GM13977 (cell line): ENCODE data around the gene IFFO2.

Source experiments
- DNase-seq: peaks from one replicate; pipeline ENCODE4 v3.0.0; 2012; ENCODE audit warnings: low spot score
- in situ Hi-C: fragments of 300-500 bp; cut with MboI; formaldehyde crosslinking; loops from one replicate; pipeline ENCODE4 v1.12.0; 2022; ENCODE audit warnings: low sequenced_read_pairs, low pct_unique_long_range_greater_than_20kb, mixed read lengths, inconsistent platforms; ENCODE audit not compliant: unreplicated experiment
- TF ChIP-seq, protein P1 (sequence below): IDR thresholded peaks from 2 replicates; pipeline ENCODE4 v1.5.1; 2012; ENCODE audit warnings: mild to moderate bottlenecking, control low read depth; ENCODE audit not compliant: insufficient read depth; ENCODE audit errors: extremely low read depth, missing control alignments

Gene IFFO2

DNA sequence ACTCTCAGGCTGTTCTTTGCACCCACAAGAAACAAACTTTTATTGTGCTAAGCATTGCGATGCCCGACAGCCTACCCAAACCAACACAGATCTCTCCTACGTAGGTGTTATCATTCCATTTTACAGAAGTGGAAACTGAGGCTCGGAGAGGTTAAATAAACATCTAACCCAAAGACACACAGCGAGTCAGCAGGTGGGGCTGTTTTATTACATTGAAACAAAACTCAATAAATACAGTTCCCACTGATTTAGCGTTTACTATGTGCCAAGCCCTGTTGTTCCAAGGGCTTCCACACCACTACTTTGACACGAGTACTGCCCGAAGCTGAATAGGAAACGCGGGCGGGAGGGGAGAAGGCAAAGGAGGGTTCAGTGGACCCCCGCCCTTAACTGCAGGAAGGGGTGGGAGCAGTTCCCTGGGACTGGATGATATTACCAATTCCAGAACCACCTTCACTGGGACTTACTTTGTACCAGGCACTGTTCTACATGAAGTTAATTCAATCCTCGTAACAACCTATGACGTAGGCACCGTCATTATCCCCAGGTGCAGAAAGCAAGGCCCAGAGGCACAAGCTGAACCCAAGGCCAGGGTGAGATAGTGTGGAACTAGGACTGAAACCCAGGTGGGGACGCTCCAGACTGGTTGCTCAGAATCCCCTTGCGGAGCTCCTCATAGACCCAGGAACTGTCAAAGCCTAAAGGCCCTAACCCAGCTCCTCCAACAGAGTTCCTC lies 34.8 kb downstream of the IFFO2 start:
- no peak for DNase-seq
- in situ Hi-C loops = no loop called here
- TF ChIP-seq, protein P1, sequence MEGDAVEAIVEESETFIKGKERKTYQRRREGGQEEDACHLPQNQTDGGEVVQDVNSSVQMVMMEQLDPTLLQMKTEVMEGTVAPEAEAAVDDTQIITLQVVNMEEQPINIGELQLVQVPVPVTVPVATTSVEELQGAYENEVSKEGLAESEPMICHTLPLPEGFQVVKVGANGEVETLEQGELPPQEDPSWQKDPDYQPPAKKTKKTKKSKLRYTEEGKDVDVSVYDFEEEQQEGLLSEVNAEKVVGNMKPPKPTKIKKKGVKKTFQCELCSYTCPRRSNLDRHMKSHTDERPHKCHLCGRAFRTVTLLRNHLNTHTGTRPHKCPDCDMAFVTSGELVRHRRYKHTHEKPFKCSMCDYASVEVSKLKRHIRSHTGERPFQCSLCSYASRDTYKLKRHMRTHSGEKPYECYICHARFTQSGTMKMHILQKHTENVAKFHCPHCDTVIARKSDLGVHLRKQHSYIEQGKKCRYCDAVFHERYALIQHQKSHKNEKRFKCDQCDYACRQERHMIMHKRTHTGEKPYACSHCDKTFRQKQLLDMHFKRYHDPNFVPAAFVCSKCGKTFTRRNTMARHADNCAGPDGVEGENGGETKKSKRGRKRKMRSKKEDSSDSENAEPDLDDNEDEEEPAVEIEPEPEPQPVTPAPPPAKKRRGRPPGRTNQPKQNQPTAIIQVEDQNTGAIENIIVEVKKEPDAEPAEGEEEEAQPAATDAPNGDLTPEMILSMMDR = no peak

DNA sequence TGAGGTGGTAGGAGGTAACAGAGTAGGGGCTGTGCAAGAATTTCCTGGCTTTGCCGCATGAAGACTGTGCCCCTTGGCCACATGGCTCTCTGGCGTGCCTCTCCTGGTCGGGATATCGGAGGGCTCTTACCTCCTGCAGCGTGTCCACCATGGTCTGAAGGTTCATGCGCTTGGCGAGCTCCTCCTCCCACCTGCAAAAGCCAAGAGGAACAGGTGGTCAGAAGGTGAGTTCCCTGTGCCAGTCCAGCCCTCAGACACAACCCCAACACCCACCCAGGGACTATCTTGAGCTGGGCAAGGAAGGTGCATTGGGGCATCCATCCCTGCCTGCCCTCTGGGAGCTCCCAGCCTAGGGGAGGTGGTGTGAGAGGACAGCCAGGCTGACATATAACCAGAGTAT lies 35.5 kb downstream of the IFFO2 start:
- in situ Hi-C loops = no loop called here
- no peak for DNase-seq
- TF ChIP-seq, protein P1 = no peak

DNA sequence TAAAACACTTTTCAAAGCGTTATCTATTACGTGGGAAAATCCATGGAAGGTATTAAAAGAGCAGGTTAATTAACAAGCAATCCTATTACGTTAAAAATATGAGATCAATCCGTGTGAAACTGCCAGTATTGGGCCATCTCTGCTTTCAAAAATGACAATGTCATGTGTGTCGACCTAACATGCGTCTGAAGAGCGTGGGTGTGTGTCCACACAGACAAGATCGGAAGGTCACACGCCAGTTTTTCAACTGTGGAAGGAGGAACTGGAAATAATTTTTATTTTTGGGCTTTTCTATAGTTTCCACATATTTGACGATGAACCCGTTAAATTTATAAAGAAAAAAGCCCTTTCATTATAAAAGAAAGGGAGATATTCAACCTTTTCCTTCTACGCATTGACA lies 36.5 kb downstream of the IFFO2 start:
- in situ Hi-C loops = loop anchor here (10.0 kb wide), 1 partner anchor 55 kb away; no protein-coding TSS in a partner anchor
- TF ChIP-seq, protein P1 = no peak
- no peak for DNase-seq

DNA sequence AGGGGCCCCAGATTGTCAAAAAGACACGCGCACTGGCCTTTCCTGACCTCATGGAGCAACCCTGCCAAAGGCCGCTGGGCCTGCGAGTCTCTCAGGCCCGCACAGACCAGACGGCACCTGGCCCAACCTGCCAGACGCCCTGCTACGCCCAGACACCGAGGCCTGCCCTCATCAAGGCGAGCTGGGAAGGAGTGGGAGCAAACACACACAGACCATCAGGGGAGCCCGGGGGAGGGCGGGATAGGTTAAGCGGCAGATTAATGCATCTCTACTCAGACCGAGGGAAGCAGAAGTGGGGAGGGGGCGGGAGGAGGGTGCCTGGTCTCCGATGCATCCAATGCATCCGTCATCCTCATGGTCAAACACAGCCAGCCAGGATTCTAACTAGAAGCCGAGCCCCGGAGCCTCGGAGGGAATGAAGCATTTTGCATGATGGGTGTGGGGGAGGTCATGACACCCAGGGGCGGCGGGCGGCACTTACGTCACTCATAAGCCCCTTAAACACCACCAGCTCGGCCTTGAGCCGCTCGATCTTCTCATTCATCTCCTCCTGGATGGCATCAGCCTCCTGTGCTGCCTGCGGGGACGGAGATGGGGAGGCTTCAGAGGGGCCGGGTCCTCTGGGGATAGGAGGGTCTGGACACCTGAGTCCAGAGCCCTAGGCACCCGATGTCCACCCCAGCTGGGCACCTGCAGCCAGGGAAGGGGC lies 37.1 kb downstream of the IFFO2 start:
- TF ChIP-seq, protein P1 = no peak
- no peak for DNase-seq
- in situ Hi-C loops = loop anchor here (10.0 kb wide), 1 partner anchor 55 kb away; no protein-coding TSS in a partner anchor

DNA sequence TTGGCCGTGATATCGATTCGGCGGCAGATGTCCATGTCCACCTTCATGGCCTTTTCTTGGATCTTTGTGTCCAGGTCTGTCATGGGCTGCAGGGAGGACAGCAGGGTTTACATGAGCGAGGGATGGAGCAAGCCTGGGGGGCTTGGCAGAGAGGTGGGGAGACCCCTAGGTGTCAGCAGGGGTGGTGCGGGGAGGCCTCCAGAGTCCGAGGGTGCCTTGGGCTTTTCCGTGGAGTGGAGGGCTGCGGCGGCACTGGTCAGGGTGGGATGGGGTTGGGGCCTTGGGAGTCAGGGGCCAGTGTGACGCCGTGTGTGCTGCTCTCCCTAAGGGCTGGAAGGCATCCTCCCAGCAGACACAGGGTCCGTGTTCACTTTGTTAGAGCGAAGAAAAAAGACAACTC lies 38.1 kb downstream of the IFFO2 start:
- in situ Hi-C loops = loop anchor here (10.0 kb wide), 1 partner anchor 56 kb away; no protein-coding TSS in a partner anchor
- no peak for DNase-seq
- TF ChIP-seq, protein P1 = no peak

DNA sequence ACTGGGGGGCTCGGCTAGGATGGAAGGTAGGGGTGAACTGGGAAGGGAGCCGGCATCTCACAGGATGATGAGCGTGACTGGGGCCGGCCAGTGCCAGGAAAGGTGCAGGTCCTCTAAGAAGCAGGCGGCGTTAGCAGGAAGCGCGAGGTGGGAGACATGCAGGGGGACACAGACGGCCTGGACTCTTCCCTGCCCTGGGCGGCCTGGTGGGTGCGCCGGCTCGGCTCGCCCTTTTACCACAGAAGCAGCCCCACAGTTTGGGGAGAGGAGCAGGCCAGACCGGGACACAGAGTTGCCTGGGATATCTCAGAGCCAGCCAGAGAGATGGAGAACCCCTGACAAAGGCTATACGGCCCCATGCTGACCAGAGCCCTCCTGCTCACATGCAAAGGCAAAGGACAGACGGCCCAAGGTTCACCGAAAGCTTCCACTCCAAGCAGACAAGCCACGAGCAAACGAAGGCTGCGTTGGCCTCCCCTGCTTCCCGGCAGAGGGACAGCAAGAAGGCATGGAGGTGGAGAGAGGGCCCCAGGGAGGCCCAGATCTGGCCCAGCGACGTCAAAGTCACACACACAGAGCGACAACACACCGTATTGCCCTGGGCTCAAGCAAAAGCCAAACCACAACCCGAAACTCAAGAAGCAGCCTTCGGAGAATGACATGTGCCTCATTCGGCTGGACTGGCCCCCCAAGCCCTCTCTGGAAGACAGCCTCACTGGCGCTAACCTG lies 39.2 kb downstream of the IFFO2 start:
- in situ Hi-C loops = loop anchor here (10.0 kb wide), 1 partner anchor 58 kb away; no protein-coding TSS in a partner anchor
- DNase-seq = no peak
- TF ChIP-seq, protein P1 = no peak
